ENCODE results near the gene CABP4. TPM values are rescaled to one million over a fixed set of nuclear protein-coding genes. Genes with fewer than 3 reads are reported as not detected.

The CABP4 gene
- total and polyA plus RNA-seq, 9 donors: 0.29 to 1.2 (median 0.66) TPM

- Histone ChIP-seq H3K27ac (ENCODE audit: low read length) (peak overlapping the region; percentile 62), H3K4me3 (ENCODE audit: low read length) (peak overlapping the region; percentile 61), H3K36me3 (ENCODE audit: control insufficient read depth, insufficient read depth, low read length) (peaks cover 11% of the 10 kb centered on the region), H3K27me3 (ENCODE audit: control insufficient read depth, insufficient read depth, low read length) (peaks cover 24% of the 10 kb centered on the region), H3K4me1 (ENCODE audit: control insufficient read depth, insufficient read depth, low read length) (peaks cover 47% of the 10 kb centered on the region), H3K9me3 (replicated peaks; ENCODE audit: control insufficient read depth, low read depth, low read length) (no peaks in the 10 kb centered on the region)
- WGBS (ENCODE audit: insufficient coverage): under 1% methylated on average over 100 of the region's 101 CpGs
- DNase-seq: peak; percentile 48
These were observed 49.1 kb downstream of the CABP4 start for GRCh38 chr11:67504005-67504949.

- peak within 1 kb of the TSS; percentile 61 for H3K4me3 ChIP-seq (ENCODE audit: low read length)
- WGBS (ENCODE audit: insufficient coverage): under 1% methylated on average over 54 of the region's 58 CpGs
- H3K27me3 ChIP-seq (ENCODE audit: control insufficient read depth, insufficient read depth, low read length): peaks cover 24% of the 10 kb centered on the region
- peak within 1 kb of the TSS; percentile 92 for H3K27ac ChIP-seq (ENCODE audit: low read length)
- peaks cover 47% of the 10 kb centered on the region for H3K4me1 ChIP-seq (ENCODE audit: control insufficient read depth, insufficient read depth, low read length)
- no peaks in the 10 kb centered on the region for H3K9me3 ChIP-seq (replicated peaks; ENCODE audit: control insufficient read depth, low read depth, low read length)
- peak; percentile 83 for DNase-seq
- H3K36me3 ChIP-seq (ENCODE audit: control insufficient read depth, insufficient read depth, low read length): peaks cover 11% of the 10 kb centered on the region
These were observed 49.9 kb downstream of the CABP4 start, which contains the start of gene PITPNM1 for GRCh38 chr11:67504950-67505581. TSS of gene PITPNM1 (minus strand) at chr11:67505363. CDS start at chr11:67504180, 1,183 bp downstream.

GRCh38 chr11:67505605-67506396 lies 50.6 kb downstream of the CABP4 start:
- peak overlapping the region; percentile 92 for H3K27ac ChIP-seq (ENCODE audit: low read length)
- H3K36me3 ChIP-seq (ENCODE audit: control insufficient read depth, insufficient read depth, low read length): peaks cover 11% of the 10 kb centered on the region
- H3K4me3 ChIP-seq (ENCODE audit: low read length): no peak overlapping the region
- WGBS (ENCODE audit: insufficient coverage): 15% methylated on average over 11 of the region's 17 CpGs
- peaks cover 47% of the 10 kb centered on the region for H3K4me1 ChIP-seq (ENCODE audit: control insufficient read depth, insufficient read depth, low read length)
- peaks cover 24% of the 10 kb centered on the region for H3K27me3 ChIP-seq (ENCODE audit: control insufficient read depth, insufficient read depth, low read length)
- DNase-seq: peak; percentile 89
- no peaks in the 10 kb centered on the region for H3K9me3 ChIP-seq (replicated peaks; ENCODE audit: control insufficient read depth, low read depth, low read length)

GRCh38 chr11:67506426-67507051 lies 51.4 kb downstream of the CABP4 start:
- Histone ChIP-seq H3K9me3 (replicated peaks; ENCODE audit: control insufficient read depth, low read depth, low read length) (no peaks in the 10 kb centered on the region), H3K27me3 (ENCODE audit: control insufficient read depth, insufficient read depth, low read length) (peaks cover 30% of the 10 kb centered on the region), H3K36me3 (ENCODE audit: control insufficient read depth, insufficient read depth, low read length) (peaks cover 7% of the 10 kb centered on the region), H3K4me1 (ENCODE audit: control insufficient read depth, insufficient read depth, low read length) (peaks cover 47% of the 10 kb centered on the region), H3K27ac (ENCODE audit: low read length) (peak overlapping the region; percentile 92), H3K4me3 (ENCODE audit: low read length) (no peak overlapping the region)
- 80% methylated on average over 6 of the region's 16 CpGs for WGBS (ENCODE audit: insufficient coverage)
- no peak for DNase-seq

GRCh38 chr11:67507242-67507863 lies 52.2 kb downstream of the CABP4 start:
- peak overlapping the region; percentile 87 for H3K4me3 ChIP-seq (ENCODE audit: low read length)
- no peak for DNase-seq
- peaks cover 31% of the 10 kb centered on the region for H3K27me3 ChIP-seq (ENCODE audit: control insufficient read depth, insufficient read depth, low read length)
- H3K27ac ChIP-seq (ENCODE audit: low read length): peak overlapping the region; percentile 73
- H3K9me3 ChIP-seq (replicated peaks; ENCODE audit: control insufficient read depth, low read depth, low read length): no peaks in the 10 kb centered on the region
- peaks cover 7% of the 10 kb centered on the region for H3K36me3 ChIP-seq (ENCODE audit: control insufficient read depth, insufficient read depth, low read length)
- H3K4me1 ChIP-seq (ENCODE audit: control insufficient read depth, insufficient read depth, low read length): peaks cover 47% of the 10 kb centered on the region
- 27% methylated on average over 24 of the region's 33 CpGs for WGBS (ENCODE audit: insufficient coverage)

GRCh38 chr11:67507864-67508485 lies 52.8 kb downstream of the CABP4 start, which contains the start of gene CDK2AP2:
TSS of gene CDK2AP2 (minus strand) at chr11:67508162. CDS start at chr11:67508082, 80 bp downstream.
- peak within 1 kb of the TSS; percentile 87 for H3K4me3 ChIP-seq (ENCODE audit: low read length)
- H3K27ac ChIP-seq (ENCODE audit: low read length): peak within 1 kb of the TSS; percentile 97
- peaks cover 25% of the 10 kb centered on the region for H3K27me3 ChIP-seq (ENCODE audit: control insufficient read depth, insufficient read depth, low read length)
- under 1% methylated on average over 56 of the region's 57 CpGs for WGBS (ENCODE audit: insufficient coverage)
- H3K9me3 ChIP-seq (replicated peaks; ENCODE audit: control insufficient read depth, low read depth, low read length): no peaks in the 10 kb centered on the region
- H3K36me3 ChIP-seq (ENCODE audit: control insufficient read depth, insufficient read depth, low read length): peaks cover 7% of the 10 kb centered on the region
- peaks cover 47% of the 10 kb centered on the region for H3K4me1 ChIP-seq (ENCODE audit: control insufficient read depth, insufficient read depth, low read length)
- DNase-seq: peak; percentile 99

GRCh38 chr11:67508486-67509121 lies 53.5 kb downstream of the CABP4 start:
- peaks cover 42% of the 10 kb centered on the region for H3K4me1 ChIP-seq (ENCODE audit: control insufficient read depth, insufficient read depth, low read length)
- peak; percentile 97 for DNase-seq
- no peaks in the 10 kb centered on the region for H3K9me3 ChIP-seq (replicated peaks; ENCODE audit: control insufficient read depth, low read depth, low read length)
- H3K27me3 ChIP-seq (ENCODE audit: control insufficient read depth, insufficient read depth, low read length): peaks cover 19% of the 10 kb centered on the region
- H3K36me3 ChIP-seq (ENCODE audit: control insufficient read depth, insufficient read depth, low read length): peaks cover 7% of the 10 kb centered on the region
- peak overlapping the region; percentile 97 for H3K27ac ChIP-seq (ENCODE audit: low read length)
- WGBS (ENCODE audit: insufficient coverage): under 1% methylated on average over 53 of the region's 57 CpGs
- peak overlapping the region; percentile 87 for H3K4me3 ChIP-seq (ENCODE audit: low read length)

GRCh38 chr11:67510023-67510345 lies 54.8 kb downstream of the CABP4 start:
- H3K9me3 ChIP-seq (replicated peaks; ENCODE audit: control insufficient read depth, low read depth, low read length): no peaks in the 10 kb centered on the region
- no peak overlapping the region for H3K27ac ChIP-seq (ENCODE audit: low read length)
- H3K4me1 ChIP-seq (ENCODE audit: control insufficient read depth, insufficient read depth, low read length): peaks cover 32% of the 10 kb centered on the region
- no peak overlapping the region for H3K4me3 ChIP-seq (ENCODE audit: low read length)
- H3K27me3 ChIP-seq (ENCODE audit: control insufficient read depth, insufficient read depth, low read length): peaks cover 15% of the 10 kb centered on the region
- H3K36me3 ChIP-seq (ENCODE audit: control insufficient read depth, insufficient read depth, low read length): peaks cover 7% of the 10 kb centered on the region
- no CpG with 5 or more reads among the region's 3 CpGs for WGBS (ENCODE audit: insufficient coverage)
- no peak for DNase-seq

Data from muscle of leg (tissue), 11 donors.